HepG2 (cell line): ENCODE results near the gene GTF2A1. TPM values are rescaled to one million over a fixed set of nuclear protein-coding genes. Genes with fewer than 3 reads are reported as not detected.

ENCODE experiments used
- ATAC-seq: fragments of 200-7000 bp; cut with Tn5 transposase; 3 replicates; pipeline ENCODE4 v1.9.1; 2020; ENCODE audit warnings: mild to moderate bottlenecking, moderate library complexity
- BruUV-seq: library from RNA; stranded (reverse); fragments of 400-500 nt; replicated peaks from 2 replicates; lab custom pipeline; 2021; lab: Mats Ljungman, UMichigan
- CTCF ChIA-PET: fragments of 300-600 bp; formaldehyde crosslinking; extraction: SDS; loops from one replicate; lab custom pipeline; 2021; ENCODE audit warnings: low total read pairs, inconsistent platforms, low intra/inter-chr PET ratio; lab: Yijun Ruan, JAX
- POLR2A ChIA-PET: fragments of 350-600 bp; sonication (Branson Sonifier 250); formaldehyde crosslinking; loops from one replicate; lab custom pipeline; 2020; ENCODE audit warnings: antibody characterized with exemption, inconsistent platforms; lab: Yijun Ruan, JAX
- DNase-seq: peaks from one replicate; pipeline ENCODE4 v3.0.0-alpha.2; 2015; ENCODE audit warnings: low spot score
- FAIRE-seq: peaks from 3 replicates; lab custom pipeline; 2011; peaks lifted over from hg19 to GRCh38; lab: Jason Lieb, UNC
- H2AFZ ChIP-seq: one replicate; pipeline ENCODE4 v1.6.1; 2011; ENCODE audit warnings: low read length, inconsistent platforms
- H3K27ac ChIP-seq: fragments of 300-600 bp; 3 replicates; pipeline ENCODE4 v1.8.0; 2011; ENCODE audit warnings: mixed run types, mild to moderate bottlenecking, mixed read lengths, low read length, inconsistent platforms; ENCODE audit not compliant: insufficient read depth; ENCODE audit errors: extremely low read length
- H3K27me3 ChIP-seq, 2 experiments: fragments of 200-600 bp in 1 of 2; 2 replicates in 1 of 2; 3 replicates in 1 of 2; pipeline versions ENCODE4 v1.6.0 to v1.8.0; 2011; ENCODE audit warnings: low read length in 2 of 2, mild to moderate bottlenecking in 2 of 2, moderate library complexity in 2 of 2, inconsistent platforms in 1 of 2; ENCODE audit not compliant: insufficient read depth in 2 of 2, control insufficient read depth in 1 of 2
- H3K36me3 ChIP-seq, 2 experiments: fragments of 200-600 bp in 1 of 2; replicated peaks in 1 of 2; 2 replicates in 1 of 2; 3 replicates in 1 of 2; pipeline versions ENCODE4 v1.5.1 to v1.8.0; 2011; ENCODE audit warnings: low read length in 2 of 2, inconsistent platforms in 1 of 2; ENCODE audit not compliant: insufficient read depth in 2 of 2, control insufficient read depth in 1 of 2
- H3K4me1 ChIP-seq: 2 replicates; pipeline ENCODE4 v1.5.1; 2012; ENCODE audit warnings: low read length, inconsistent platforms; ENCODE audit not compliant: insufficient read depth
- H3K4me2 ChIP-seq: 2 replicates; pipeline ENCODE4 v1.6.0; 2011; ENCODE audit warnings: low read depth, low read length, inconsistent platforms
- H3K4me3 ChIP-seq, 3 experiments: fragments of 200-600 bp in 1 of 3; sonication (generic), shearing (Covaris generic) in 1 of 3; replicated peaks in 1 of 3; 2 replicates each; pipeline ENCODE4 v1.5.1; 2011 to 2016; ENCODE audit warnings: low read length in 3 of 3, inconsistent platforms in 2 of 3, low read depth in 2 of 3, mild to moderate bottlenecking in 2 of 3, control low read depth in 1 of 3, mixed read lengths in 1 of 3; ENCODE audit not compliant: insufficient read depth in 1 of 3
- H3K79me2 ChIP-seq: one replicate; pipeline ENCODE4 v1.6.1; 2011; ENCODE audit warnings: low read length, inconsistent platforms; ENCODE audit not compliant: insufficient read depth
- H3K9ac ChIP-seq: 2 replicates; pipeline ENCODE4 v1.6.0; 2011; ENCODE audit warnings: mild to moderate bottlenecking, low read depth, low read length, inconsistent platforms; ENCODE audit not compliant: insufficient read depth
- H3K9me3 ChIP-seq: 2 replicates; pipeline ENCODE4 v1.5.1; 2012; ENCODE audit warnings: mild to moderate bottlenecking, low read length
- H4K20me1 ChIP-seq: 2 replicates; pipeline ENCODE4 v1.6.0; 2011; ENCODE audit warnings: inconsistent platforms, mild to moderate bottlenecking, low read length, moderate library complexity; ENCODE audit not compliant: insufficient read depth
- AGO2 ChIP-seq: fragments of 200-400 bp; formaldehyde crosslinking; optimal IDR thresholded peaks from 2 replicates; pipeline ENCODE3; 2017; ENCODE audit warnings: mild to moderate bottlenecking, low read depth, low read length, moderate library complexity
- HNRNPLL ChIP-seq: fragments of 200-400 bp; formaldehyde crosslinking; IDR thresholded peaks from 2 replicates; pipeline ENCODE4 v1.6.1; 2017; ENCODE audit warnings: mild to moderate bottlenecking, low read depth, low read length; ENCODE audit not compliant: poor library complexity, severe bottlenecking
- MTERF4 ChIP-seq: sonication (generic); formaldehyde crosslinking; IDR thresholded peaks from 2 replicates; pipeline ENCODE4 v1.8.0; 2023; ENCODE audit warnings: mild to moderate bottlenecking, missing genetic modification reagents
- RBFOX2 ChIP-seq: fragments of 200-400 bp; formaldehyde crosslinking; IDR thresholded peaks from 2 replicates; pipeline ENCODE4 v1.6.1; 2017; ENCODE audit warnings: low read depth, mild to moderate bottlenecking, low read length
- SOX5 ChIP-seq: IDR thresholded peaks from 2 replicates; pipeline ENCODE4 v1.6.1; 2016; ENCODE audit warnings: borderline replicate concordance
- UBTF ChIP-seq: sonication (generic); formaldehyde crosslinking; IDR thresholded peaks from 2 replicates; pipeline ENCODE4 v1.4.0; 2020; ENCODE audit warnings: mild to moderate bottlenecking, missing genetic modification reagents
- ZFY ChIP-seq: sonication (generic); formaldehyde crosslinking; IDR thresholded peaks from 2 replicates; pipeline ENCODE4 v1.4.0; 2020; ENCODE audit warnings: missing genetic modification reagents
- ZNF446 ChIP-seq: sonication (generic); formaldehyde crosslinking; IDR thresholded peaks from 2 replicates; pipeline ENCODE4 v1.5.0; 2020; ENCODE audit warnings: mild to moderate bottlenecking, missing genetic modification reagents
- ZNF629 ChIP-seq: sonication (generic); formaldehyde crosslinking; conservative IDR thresholded peaks from 2 replicates; pipeline ENCODE4 v1.5.0; 2020; ENCODE audit warnings: missing genetic modification reagents
- ZNF678 ChIP-seq: sonication (generic); formaldehyde crosslinking; IDR thresholded peaks from 2 replicates; pipeline ENCODE4 v1.4.0; 2020; ENCODE audit warnings: mild to moderate bottlenecking, missing genetic modification reagents
- ZNF773 ChIP-seq: sonication (generic); formaldehyde crosslinking; IDR thresholded peaks from 2 replicates; pipeline ENCODE4 v1.4.0; 2020; ENCODE audit warnings: missing genetic modification reagents, borderline replicate concordance
- WGBS: methylation state at CpG from one replicate; pipeline ENCODE4 v1.1.6; 2017; ENCODE audit warnings: low lambda C conversion rate; 5-methylcytosine and 5-hydroxymethylcytosine counted together
- in situ Hi-C: cut with HindIII; loops from 2 replicates; pipeline ENCODE4 v1.10.0; 2017; ENCODE audit warnings: low pct_unique_long_range_greater_than_20kb; ENCODE audit not compliant: extremely low pct_ligation_motif_present
- intact Hi-C: fragments of 100-400 bp; cut with micrococcal nuclease; formaldehyde crosslinking; loops from one replicate; pipeline ENCODE4 v1.10.0; 2022; ENCODE audit not compliant: unreplicated experiment
- polyA plus RNA-seq, 8 experiments: library from polyadenylated mRNA; depleted of rRNA in 3 of 8; stranded (reverse) in 7 of 8; unstranded in 1 of 8; fragments of >200 nt; fragmentation: Illumina TruSeq in 4 of 8; extraction: Trizol in 4 of 8; gene quantifications; 2 replicates each; pipeline versions ENCODE4 v1.2.1 to v1.2.3, GENCODE V29; 2011 to 2016; ENCODE audit warnings: low read depth in 4 of 8, missing spikeins in 1 of 8, mixed read lengths in 1 of 8; ENCODE audit not compliant: insufficient read depth in 1 of 8
- total RNA-seq, 5 experiments: library from RNA; depleted of rRNA; stranded (reverse); fragments of >200 nt; fragmentation: Illumina TruSeq; extraction: Trizol; gene quantifications; 2 replicates each; pipeline ENCODE4 v1.2.3, GENCODE V29; 2016; ENCODE audit warnings: low read depth in 1 of 5
- TF ChIP-seq, protein P1 (sequence below): sonication (generic); formaldehyde crosslinking; IDR thresholded peaks from 2 replicates; pipeline ENCODE4 v1.5.1; 2020; ENCODE audit warnings: mild to moderate bottlenecking, missing genetic modification reagents, borderline replicate concordance
- TF ChIP-seq, protein P2 (sequence below): sonication (generic); formaldehyde crosslinking; IDR thresholded peaks from 2 replicates; pipeline ENCODE4 v1.4.0; 2020; ENCODE audit warnings: missing genetic modification reagents

The GTF2A1 gene
- total and polyA plus RNA-seq, 2 of the 13 experiments (the other 11 are each of a cell fraction or from before 2014, with no cell fraction given), result 14.9 to 17.5 TPM

DNA sequence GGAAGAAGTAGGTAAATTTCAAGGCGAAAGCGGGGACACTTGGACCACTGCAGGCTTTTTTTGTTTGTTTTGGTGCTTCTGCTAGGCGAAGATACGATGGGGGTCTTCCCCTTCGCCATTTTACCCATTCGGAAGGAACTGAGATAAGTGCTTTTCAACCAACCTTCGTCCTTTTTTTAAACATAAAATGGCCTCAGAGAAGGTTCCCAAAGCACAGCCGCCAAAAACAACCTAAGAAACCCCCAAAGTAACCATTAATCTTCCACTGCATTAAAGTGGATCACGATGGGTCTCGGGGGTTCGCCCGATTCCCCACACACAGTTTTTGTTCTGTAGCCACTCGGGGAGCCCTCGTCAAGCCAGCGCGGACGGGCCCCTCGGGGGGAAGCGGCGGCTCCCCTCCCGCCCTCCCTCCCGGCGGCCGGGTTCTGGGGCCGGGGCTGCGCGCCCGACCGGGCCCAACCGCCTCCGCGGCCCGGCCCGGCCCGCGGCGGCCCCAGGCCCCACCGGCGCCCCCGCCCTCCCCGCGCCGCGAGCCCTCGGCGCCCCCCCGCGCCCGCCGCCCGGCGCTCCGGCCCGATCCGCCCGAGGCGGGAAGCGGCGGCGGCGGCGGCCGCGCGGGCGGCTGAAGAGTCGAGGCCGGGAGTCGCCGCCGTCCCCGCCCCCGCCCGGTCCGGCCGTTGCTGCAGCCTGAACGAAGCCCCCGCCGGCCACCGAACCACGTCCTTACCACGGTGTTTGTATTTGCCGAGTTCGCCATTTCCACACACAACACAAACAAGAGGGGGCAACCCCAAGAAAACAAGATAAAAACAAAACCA is 790 bp downstream of the GTF2A1 start:
- no peaks in the 10 kb centered on the region for H4K20me1 ChIP-seq
- DNase-seq (peak; percentile 6), FAIRE-seq (no peak), ATAC-seq (no peak; the same call in 2 of the 3 replicates)
- peaks cover 40% of the 10 kb centered on the region for H3K79me2 ChIP-seq
- TF ChIP-seq MTERF4 (CRISPR knock-in tag), result 0 out of 2 replicates have a peak, but pooled peaks have one; percentile 0
- TF ChIP-seq ZNF446 (CRISPR knock-in tag), result 0 out of 2 replicates have a peak, but pooled peaks have one; percentile 15
- peak; percentile 1 for TF ChIP-seq HNRNPLL
- TF ChIP-seq SOX5 (CRISPR knock-in tag), result no peak
- TF ChIP-seq UBTF, result 0 out of 2 replicates have a peak, but pooled peaks have one; percentile 7
- TF ChIP-seq RBFOX2, result peak; percentile 72; the same call in 1 of the 2 replicates
- TF ChIP-seq ZNF773 (CRISPR knock-in tag), result 0 out of 2 replicates have a peak, but pooled peaks have one; percentile 8
- TF ChIP-seq, protein P1, sequence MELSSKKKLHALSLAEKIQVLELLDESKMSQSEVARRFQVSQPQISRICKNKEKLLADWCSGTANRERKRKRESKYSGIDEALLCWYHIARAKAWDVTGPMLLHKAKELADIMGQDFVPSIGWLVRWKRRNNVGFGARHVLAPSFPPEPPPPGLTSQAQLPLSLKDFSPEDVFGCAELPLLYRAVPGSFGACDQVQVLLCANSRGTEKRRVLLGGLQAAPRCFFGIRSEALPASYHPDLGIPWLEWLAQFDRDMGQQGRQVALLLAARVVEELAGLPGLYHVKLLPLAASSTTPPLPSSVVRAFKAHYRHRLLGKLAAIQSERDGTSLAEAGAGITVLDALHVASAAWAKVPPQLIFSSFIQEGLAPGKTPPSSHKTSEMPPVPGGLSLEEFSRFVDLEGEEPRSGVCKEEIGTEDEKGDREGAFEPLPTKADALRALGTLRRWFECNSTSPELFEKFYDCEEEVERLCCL (CRISPR knock-in tag), result peak; percentile 18; the same call in 1 of the 2 replicates
- peak; percentile 77 for TF ChIP-seq AGO2
- TF ChIP-seq ZFY (CRISPR knock-in tag), result peak; percentile 6; the same call in 1 of the 2 replicates
- TF ChIP-seq ZNF629 (CRISPR knock-in tag), result no peak
- TF ChIP-seq, protein P2, sequence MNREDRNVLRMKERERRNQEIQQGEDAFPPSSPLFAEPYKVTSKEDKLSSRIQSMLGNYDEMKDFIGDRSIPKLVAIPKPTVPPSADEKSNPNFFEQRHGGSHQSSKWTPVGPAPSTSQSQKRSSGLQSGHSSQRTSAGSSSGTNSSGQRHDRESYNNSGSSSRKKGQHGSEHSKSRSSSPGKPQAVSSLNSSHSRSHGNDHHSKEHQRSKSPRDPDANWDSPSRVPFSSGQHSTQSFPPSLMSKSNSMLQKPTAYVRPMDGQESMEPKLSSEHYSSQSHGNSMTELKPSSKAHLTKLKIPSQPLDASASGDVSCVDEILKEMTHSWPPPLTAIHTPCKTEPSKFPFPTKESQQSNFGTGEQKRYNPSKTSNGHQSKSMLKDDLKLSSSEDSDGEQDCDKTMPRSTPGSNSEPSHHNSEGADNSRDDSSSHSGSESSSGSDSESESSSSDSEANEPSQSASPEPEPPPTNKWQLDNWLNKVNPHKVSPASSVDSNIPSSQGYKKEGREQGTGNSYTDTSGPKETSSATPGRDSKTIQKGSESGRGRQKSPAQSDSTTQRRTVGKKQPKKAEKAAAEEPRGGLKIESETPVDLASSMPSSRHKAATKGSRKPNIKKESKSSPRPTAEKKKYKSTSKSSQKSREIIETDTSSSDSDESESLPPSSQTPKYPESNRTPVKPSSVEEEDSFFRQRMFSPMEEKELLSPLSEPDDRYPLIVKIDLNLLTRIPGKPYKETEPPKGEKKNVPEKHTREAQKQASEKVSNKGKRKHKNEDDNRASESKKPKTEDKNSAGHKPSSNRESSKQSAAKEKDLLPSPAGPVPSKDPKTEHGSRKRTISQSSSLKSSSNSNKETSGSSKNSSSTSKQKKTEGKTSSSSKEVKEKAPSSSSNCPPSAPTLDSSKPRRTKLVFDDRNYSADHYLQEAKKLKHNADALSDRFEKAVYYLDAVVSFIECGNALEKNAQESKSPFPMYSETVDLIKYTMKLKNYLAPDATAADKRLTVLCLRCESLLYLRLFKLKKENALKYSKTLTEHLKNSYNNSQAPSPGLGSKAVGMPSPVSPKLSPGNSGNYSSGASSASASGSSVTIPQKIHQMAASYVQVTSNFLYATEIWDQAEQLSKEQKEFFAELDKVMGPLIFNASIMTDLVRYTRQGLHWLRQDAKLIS (CRISPR knock-in tag), result 0 out of 2 replicates have a peak, but pooled peaks have one; percentile 9
- no peak for TF ChIP-seq ZNF678 (CRISPR knock-in tag)
- H3K27me3 ChIP-seq, result no peaks in the 10 kb centered on the region
- H3K9ac ChIP-seq, result peak overlapping the region; percentile 100
- CTCF ChIA-PET, result no interaction called here
- TSS peak; percentile 99 for BruUV-seq
- H3K27ac ChIP-seq, result peak overlapping the region; percentile 100
- no peak overlapping the region for H2AFZ ChIP-seq
- 1% methylated on average over 23 of the region's 84 CpGs for WGBS
- in situ Hi-C loops (no loop called here), intact Hi-C loops (loop anchor here (1.0 to 5.0 kb wide), 4 partner anchors 55 to 312 kb away; partner anchors contain the start of gene SEL1L)
- H3K36me3 ChIP-seq, result peaks cover 0 to 16% of the 10 kb centered on the region in 2 experiments; a peak in 3 of 5 replicates
- peak overlapping the region; percentile 84 to 98 (median 86) for H3K4me3 ChIP-seq
- no peaks in the 10 kb centered on the region for H3K9me3 ChIP-seq
- POLR2A ChIA-PET, result interaction anchor here (0.9 to 2.2 kb wide), 19 partner anchors 9 to 314 kb away, joined by 3 to 20 read pairs (median 5); partner anchors contain the start of genes CEP128 and SEL1L
- H3K4me2 ChIP-seq, result peak overlapping the region; percentile 80
- H3K4me1 ChIP-seq, result peaks cover 36% of the 10 kb centered on the region
